GM21737 (cell line): ENCODE data around the gene TMEM258.

Experiments used
- ATAC-seq: cut with Tn5 transposase; IDR thresholded peaks from one replicate; pipeline ENCODE4 v1.9.1; 2021; ENCODE audit warnings: mild to moderate bottlenecking, moderate library complexity; ENCODE audit not compliant: unreplicated experiment

TMEM258 gene

DNA sequence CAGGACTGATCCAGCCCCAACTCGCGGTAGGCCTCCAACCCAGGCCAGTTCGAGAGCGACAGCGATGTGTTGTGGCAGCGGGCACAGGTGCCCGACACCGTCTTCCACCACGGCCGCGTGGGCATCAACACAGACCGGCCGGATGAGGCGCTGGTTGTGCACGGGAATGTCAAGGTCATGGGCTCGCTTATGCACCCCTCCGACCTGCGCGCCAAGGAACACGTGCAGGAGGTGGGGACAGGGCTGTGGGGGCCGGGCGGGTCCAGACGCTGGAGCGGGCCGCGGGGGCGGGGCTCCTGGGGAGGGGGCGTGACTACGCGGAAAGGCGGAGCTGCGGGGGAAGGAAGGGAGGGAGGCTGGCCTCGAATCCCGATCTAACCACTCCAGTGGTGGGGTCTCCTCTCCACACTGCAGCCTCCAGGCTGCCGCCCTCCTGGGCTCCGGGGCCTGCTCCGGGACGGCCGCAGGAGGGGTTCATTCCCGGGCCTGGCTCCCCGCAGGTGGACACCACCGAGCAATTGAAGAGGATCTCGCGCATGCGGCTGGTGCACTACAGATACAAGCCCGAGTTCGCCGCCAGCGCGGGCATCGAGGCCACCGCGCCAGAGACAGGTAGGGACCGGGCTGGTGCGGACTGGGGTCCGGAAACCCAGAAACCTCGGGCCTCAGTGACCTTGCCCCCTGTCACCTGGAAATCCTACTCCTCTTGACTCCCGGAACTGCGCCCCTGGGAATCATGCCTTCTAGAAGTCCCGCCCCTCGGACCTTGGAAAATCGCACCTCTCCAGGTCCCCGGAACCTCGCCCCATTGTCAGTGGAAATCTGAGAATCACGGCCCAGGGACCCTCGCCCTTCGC lies 14.9 kb downstream of the TMEM258 start:
- no peak for ATAC-seq

DNA sequence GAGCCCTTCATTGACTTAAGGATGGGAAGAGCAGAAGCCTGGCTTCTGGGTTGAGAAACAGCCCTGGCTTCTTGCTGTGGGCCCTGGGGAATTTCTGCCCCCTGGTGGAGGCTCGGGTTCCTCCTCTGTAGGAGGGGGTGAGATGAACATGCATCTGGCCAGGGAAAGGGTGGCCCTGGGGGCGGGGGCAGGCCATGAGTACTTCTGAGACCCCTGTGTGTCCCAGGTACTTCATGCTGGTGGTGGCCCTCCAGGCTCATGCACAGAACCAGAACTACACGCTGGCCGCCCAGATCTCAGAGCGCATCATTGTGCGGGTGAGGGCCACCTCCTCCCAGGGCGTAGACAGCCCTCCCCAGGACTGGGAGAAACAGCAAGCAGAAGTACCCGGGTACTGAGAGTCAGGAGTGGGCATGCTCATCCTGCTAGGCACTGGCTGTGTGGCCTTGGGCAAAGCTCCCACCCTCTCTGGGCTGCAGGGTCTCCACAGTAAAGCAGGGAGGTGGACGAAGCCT lies 15.8 kb downstream of the TMEM258 start:
- no peak for ATAC-seq

DNA sequence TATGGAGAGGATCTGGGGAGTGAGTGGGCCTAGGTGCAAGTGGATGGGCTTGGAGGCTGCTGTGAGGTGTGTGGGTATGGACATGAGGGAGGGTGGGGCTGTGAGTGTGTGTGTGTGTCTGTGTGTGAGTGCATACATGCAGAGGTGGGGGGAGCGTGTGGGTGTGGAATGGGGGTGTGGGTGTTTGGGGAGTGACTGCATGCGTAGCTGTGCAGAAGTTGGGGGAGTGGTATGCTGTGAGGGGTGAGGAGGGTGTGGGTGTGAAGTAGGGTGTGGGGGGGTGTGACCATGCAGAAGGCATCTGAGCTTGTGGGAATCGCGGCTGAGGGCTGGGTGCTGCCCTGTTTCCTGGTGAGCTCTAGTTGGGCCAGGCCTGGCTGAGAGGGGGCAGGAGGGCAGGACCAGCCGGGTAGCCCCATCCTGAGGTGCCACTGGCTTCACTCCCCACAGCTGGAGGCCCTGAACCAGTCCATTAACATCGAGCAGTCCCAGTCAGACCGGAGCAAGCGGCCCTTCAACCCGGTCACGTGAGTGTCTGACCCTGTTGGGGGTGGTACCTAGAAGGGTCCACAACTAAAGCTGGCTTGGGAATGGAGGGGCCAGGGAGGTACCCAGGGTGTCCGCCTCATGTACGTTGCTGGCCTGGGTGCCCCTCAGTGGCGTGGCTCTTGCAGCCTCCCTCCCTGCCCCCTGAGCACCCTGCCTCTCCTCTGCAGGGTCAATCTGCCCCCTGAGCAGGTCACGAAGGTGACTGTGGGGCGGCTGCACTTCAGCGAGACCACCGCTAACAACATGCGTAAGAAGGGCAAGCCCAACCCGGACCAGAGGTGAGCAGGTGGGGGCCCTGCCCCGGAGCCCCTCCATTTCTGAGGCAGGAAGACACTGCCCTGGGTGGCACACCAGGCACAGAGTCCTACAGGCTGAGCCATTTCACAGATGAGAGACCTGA lies 16.5 kb downstream of the TMEM258 start:
- no peak for ATAC-seq

DNA sequence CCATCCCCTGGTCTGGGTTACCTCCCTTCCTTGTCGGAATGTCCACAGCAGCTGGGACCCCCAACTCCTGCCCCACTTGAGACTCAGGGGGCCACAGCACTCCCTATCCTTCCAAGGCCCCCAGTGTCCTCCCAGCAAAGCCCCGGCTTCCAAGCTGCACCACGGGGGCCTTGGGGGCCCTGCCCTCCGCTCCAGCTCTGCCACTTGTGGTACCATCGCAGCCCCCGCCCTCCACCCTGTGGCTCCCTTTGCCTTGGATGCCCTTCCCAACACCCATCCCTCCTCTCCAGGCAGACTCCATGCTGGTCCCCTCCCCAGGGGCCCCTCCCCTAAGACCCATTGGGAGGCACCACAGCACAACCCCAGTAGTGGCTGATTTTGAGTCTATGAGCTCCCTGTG lies 17.3 kb downstream of the TMEM258 start:
- no peak for ATAC-seq

DNA sequence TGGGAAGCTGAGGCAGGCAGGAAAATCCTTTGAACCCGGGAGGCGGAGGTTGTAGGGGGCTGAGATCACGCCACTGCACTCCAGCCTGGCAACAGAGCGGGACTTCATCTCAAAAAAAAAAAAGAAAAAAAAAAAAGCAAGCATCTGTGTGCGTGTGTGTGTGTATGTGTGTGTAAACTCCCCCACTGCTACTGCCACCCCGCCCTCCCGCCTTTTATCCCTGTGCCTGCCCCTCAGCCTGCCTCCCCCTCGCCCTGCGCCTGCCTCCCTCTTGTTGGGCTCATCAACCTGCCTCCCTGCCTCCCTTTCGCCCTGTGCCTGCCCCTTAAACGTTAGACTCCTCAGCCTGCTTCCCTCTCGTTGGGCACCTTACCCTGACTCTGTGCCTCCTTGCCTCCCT lies 18.0 kb downstream of the TMEM258 start:
- ATAC-seq: no peak

DNA sequence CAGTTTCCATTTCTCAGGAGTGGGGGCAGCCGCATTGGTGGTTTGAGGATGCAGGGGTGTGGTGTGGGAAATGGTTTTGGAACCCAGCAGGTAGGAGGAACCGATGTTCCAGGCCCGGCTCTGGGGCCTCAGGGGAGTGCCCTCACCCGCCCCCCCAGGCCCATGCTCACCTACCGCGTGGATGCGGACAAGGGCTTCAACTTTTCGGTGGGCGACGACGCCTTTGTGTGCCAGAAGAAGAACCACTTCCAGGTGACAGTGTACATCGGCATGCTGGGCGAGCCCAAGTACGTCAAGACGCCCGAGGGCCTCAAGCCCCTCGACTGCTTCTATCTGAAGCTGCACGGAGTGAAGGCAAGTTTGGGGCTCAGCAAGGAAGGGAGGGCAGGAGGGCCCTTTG lies 18.6 kb downstream of the TMEM258 start:
- ATAC-seq: no peak

DNA sequence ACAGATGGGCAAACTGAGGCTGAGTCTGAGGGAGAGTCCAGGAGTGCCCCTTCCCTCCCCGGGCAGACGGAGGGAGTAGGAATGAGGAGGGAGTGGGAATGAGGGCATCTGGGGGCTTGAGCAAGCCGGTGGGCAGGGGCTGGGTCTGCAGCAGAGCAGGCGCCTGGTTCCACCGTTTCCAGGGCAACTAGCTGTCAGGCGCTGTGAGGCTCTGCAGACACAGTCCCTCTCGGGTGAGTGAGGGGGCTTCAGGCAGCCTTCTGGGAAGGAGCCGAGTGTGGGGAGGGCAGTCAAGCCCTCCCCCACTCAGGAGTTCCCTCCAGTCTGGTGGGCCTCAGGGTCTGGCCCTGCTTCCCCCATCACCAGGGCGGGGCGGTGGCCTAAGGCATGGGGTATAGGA lies 19.0 kb downstream of the TMEM258 start:
- ATAC-seq: no peak

DNA sequence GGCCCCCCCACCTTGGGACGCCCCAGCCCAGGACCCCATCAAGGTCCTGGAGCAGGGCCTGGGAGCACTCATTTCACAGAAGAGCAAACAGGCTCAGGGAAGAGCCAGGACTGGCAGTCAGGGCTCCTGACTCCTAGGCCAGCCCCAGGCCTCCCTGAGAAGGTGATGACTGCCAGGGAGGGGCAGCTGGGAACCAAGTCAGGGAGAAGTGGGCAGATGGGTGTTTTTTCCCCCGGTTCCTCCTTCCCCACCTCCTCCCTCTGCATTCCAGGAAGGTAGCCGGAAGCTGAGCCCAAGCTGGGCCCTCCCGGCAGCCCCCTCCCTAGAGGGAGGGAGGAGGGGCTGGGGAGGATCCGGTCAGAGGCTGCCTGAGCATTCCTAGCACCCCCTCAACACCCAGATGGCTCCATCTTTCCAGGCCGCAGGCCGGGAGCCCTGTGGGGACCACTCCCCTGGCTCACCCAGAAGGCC lies 20.4 kb downstream of the TMEM258 start:
- ATAC-seq: no peak

DNA sequence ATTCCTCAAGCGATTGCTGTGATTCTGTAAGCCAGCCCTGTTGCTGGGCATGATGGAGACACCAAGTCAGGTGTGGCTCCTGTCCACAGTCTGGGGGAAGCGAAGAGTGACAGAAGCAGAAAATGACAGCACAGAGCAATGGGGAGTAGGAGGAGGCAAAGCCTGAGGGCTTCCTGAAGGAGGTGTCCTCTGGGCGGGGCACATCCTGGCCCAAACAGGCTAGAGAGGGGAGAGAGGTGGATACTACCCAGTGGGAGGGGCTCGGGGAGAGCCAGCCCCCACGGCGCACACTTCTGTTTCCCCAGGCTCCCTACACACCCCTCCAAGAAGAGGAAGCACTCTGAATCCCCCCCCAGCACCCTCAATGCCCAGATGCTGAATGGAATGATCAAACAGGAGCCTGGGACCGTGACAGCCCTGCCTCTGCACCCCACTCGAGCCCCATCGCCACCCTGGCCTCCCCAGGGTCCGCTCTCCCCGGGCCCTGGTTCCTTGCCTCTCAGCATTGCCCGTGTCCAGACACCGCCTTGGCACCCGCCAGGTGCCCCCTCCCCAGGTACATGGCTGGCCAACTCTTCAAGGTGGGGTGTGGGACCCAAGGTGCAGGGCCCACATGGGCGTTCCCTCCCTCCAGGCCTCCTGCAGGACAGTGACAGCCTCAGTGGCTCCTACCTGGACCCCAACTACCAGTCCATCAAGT lies 21.1 kb downstream of the TMEM258 start:
- no peak for ATAC-seq

DNA sequence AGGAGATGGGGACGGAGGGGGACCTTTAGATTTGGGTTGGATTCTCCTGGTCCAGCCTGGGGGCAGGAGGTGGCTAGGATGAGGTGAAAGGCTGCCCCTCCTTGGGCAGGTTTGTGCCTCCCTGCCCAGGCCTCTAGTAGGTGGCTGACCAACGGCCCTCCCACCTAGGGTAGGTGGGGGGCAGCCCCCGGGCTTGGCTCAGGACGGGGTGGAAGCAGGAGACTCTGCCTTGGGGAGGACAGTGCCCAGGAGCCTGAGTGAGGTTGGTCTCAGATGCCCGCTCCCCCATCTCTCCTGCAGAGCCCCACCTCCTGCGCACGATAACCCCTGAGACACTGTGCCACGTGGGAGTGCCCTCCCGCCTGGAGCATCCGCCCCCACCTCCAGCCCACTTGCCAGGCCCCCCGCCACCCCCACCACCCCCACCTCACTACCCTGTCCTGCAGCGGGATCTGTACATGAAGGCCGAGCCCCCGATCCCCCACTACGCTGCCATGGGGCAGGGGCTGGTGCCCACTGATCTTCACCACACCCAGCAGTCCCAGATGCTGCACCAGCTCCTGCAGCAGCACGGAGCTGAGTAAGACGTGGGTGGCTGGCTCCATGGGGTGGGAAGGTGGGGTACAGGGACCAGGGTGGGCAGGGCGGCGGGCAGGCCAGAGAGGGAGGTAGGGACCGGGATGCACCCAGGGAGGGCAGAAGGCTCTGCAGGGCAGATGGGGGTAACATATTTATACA lies 22.3 kb downstream of the TMEM258 start:
- ATAC-seq: no peak

DNA sequence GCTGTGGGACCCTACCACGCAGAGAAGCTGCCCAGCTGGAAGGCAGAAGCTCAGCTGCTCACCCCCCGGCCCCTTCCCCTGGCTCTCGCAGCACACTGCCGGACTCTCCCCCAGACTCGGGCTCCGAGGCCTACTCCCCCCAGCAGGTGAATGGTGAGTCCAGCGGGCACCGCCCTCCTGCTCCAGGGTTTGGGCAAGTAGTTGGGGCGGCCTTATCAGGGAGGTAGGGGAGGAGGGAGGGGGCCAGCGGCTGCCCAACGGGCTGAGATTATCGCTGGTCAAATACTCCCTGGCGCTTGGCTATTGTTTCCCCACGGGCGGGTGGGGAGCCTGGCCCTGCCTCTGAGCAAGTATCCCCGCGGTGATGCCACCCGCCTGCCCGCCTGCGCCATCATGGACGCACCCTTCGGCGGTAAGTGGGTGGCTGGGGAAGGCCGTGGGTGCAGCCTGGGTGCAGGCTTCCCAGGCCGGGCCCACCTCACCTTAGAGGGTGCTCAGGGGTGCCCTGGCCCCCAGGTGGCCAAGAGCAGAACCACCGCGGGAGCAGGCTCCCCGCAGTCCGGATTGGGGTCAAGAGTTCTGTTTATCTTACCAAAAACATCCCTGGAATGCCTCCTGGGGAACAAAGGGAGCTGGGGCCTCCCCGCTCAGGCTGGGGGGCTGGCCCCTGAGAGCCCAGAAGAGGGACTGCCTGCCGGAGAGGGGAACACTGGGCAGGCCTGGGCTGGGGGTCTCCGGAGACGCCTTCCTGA lies 23.1 kb downstream of the TMEM258 start:
- ATAC-seq: no peak

DNA sequence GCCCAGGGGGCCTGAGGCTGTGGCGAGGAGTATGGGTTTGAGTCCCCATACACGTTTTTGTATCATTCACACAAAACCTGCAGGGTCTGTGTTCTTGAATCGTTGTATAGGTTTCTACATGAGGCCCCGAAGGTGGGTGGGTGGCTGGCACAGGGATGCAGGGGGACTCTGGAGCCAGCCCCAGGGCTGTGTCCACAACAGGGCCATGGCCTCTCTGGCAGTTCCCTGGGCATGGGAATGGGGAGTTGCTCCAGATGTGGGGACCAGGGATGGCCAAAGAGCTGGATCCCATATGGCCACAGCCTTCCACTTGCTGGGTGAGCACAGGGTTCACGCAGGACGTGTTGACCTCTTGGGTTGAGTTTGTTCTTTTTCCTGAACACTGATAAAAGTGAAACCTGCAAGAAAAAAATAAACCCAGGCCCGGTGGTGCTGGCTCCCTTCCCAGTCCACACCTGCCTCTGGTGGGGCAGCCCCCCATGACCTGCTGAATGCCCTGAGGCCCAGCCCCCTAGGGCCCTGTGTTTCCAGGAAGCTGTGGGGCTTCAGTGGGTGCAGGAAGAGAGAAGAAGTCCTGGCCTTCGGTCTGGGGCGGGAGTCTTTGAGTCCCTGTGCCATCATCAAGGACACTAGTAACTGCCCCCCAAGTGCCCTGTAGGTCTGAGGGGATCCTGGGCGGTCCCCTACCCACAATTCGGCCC lies 23.9 kb downstream of the TMEM258 start:
- no peak for ATAC-seq

DNA sequence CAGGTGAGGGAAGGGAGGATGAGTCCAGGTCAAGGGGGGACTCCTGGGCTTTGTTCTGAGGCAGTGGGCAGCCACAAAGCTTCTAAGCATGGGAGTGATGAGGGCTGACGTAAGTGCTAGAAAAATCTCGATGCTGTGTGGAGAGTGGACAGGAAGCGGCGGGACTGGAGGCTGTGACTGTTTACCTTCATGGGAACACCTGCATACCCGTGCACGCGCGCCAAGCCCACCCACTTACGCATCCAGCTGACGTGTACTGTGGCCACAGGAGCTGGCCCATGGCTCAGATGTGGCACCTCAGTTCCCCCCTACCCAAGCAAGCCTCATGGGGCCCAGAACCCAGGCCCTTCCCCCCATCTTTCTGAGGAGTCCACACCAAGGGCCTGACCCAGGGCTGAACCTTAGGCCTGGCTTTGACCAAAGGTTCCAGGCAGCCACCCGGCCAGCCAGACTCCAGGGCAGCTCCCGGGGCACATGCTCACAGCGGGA lies 26.0 kb downstream of the TMEM258 start:
- no peak for ATAC-seq

DNA sequence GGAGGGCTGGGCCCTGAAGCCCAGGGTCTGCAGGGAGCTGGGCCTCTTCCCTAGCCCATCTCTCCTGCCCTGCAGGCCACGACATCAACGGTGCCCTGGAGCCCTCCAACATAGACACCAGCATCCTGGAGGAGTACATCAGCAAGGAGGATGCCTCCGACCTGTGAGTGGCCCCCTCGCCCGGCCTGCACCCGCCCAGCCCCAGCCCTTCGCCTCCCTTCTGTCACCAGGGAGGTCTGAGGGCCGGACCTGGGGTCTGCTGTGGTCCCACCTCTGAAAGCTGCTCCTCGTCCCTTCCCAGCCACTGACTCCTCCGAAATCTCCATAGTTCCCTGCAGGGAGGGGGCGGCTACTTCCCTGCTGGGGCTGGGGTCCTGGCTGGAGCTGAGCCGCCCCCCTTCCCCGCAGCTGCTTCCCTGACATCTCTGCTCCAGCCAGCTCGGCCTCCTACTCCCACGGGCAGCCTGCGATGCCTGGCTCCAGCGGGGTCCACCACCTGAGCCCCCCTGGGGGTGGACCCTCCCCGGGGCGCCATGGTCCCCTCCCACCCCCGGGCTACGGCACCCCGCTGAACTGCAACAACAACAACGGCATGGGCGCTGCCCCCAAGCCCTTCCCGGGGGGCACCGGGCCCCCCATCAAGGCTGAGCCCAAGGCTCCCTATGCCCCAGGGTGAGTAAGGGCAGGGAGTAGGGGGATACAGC lies 26.7 kb downstream of the TMEM258 start:
- no peak for ATAC-seq

DNA sequence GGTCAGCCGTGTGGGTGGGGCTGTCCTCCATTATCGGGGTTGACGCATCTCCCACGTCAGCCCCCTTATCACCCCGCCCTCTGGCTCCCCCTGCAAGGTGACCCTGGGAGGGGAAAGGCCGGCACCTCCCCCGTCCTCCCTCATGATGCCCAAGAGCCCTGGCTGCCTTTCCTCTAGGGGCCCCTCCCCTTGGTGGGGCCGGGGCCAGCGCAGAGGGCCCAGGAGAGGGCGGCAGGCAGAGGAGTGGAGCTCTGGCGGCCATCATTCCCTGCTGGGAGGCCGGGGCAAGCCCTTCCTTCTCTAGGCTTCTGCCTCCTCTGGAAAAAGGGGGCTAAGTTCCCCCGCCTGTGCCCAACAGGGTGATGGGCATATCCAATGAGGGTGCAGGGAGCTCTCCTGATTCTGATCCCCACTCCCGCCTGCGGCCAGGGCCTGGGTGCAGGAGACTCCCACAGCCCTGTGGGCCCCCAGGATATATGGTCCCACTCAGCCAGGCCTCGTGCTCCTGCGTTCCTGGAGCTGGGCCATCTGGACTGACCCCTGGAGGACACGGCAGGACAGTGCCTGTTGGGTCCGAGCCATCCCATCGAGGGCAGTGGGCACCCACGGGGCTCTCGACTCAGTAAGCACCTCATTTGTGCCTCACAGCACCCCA lies 27.7 kb downstream of the TMEM258 start:
- ATAC-seq: no peak

DNA sequence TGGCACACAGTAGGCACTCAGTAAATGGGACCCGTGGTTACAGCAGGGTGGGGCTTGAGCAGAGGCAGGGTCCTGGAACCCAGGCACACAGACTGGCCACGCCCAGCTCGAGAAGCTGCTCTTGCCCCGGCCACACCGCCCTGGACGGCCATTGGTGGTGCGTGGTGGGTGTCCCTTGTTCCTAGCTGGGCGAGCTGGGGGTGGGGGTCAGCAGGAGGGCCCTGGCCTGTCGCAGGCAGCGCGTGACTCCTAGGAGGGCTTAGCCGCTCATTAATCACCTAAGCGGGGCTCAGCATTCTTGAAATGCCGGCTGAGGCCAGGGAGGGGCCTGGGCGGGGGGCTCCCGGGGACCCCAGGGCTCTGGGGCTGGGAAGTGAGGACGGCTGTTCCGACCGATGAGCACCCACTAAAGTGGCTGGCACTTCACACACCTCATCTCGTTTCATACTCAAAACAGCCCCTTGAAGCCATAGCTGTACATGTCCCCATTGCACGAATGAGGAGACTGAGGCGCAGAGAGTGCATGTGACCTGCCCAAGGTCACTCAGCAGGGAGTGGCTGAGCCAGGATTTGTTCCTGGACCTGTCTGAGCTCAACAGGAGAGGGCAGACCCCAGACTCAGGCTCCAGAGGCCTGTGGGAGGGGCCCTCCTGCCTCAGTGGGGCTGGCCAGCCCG lies 28.3 kb downstream of the TMEM258 start:
- no peak for ATAC-seq

DNA sequence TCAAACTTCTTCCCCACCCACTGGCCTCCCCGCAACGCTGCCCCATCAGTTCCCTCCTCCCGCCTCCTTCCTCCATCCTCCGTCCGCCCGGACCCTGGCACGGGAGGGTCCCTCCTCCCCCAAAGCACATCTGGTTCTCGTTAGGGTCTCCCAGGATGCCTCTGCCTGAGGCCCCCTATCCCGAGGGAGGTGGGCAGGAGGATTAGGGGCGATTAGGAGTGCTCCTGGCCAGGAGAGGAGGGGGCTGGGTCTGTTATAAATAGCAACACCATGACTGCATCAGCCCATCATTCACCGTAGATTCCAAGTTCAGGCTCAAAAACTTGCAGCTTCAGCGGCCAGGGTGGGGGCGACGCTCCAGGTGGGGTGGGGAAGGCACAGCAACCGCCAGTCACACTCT lies 29.6 kb downstream of the TMEM258 start:
- no peak for ATAC-seq
